Measurements from ENCODE around the gene GALNT9. TPM values are rescaled to one million over a fixed set of nuclear protein-coding genes. Genes with fewer than 3 reads are reported as not detected.
"Not testable (repeated sequence)": the region's sequence is repeated elsewhere in the genome, so short reads cannot be mapped to it uniquely, and the experiment has no call there.

The GALNT9 gene
- total RNA-seq, 4 donors from 2014 or later = 1.6 TPM; not detected in 3

DNA sequence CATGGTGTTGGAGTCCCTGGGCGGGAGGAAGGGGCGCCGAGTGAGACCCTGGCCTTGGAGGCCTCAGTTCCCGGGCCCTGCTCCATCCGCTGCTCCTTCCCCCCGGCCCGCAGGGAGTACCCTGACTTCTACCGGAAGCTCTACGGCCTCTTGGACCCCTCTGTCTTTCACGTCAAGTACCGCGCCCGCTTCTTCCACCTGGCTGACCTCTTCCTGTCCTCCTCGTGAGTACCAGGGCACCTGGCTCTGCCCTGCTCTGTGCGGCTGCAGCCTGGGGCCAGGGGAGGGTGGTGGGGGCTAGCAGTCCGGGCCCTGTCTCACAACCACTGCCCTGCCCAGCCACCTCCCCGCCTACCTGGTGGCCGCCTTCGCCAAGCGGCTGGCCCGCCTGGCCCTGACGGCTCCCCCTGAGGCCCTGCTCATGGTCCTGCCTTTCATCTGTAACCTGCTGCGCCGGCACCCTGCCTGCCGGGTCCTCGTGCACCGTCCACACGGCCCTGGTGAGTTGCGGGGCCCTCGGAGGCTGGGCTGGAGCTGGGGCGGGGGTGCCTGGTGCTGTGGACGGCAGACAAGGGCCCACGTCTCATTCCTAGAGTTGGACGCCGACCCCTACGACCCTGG lies 178.1 kb downstream of the GALNT9 start:
- Histone ChIP-seq H3K36me3 (peaks cover 0 to 55% (median 7%) of the 10 kb centered on the region in 3 donors), H3K9me3 (no peaks in the 10 kb centered on the region), H3K4me3 (no peak overlapping the region), H3K27ac (no peak overlapping the region), H3K4me1 (peaks cover 0 to 14% (median 3%) of the 10 kb centered on the region in 4 donors), H3K27me3 (no peaks in the 10 kb centered on the region)
- DNase-seq (ENCODE audit: low spot score in 2 of 2) = no peak
- 93 to 95% methylated on average over 22 to 29 of the region's 36 CpGs for WGBS, 2 donors
- TF ChIP-seq POLR2A (IDR thresholded peaks at IDR 0.05) (no peak), EP300 (IDR thresholded peaks at IDR 0.05) (no peak)
- TF ChIP-seq, protein P1, sequence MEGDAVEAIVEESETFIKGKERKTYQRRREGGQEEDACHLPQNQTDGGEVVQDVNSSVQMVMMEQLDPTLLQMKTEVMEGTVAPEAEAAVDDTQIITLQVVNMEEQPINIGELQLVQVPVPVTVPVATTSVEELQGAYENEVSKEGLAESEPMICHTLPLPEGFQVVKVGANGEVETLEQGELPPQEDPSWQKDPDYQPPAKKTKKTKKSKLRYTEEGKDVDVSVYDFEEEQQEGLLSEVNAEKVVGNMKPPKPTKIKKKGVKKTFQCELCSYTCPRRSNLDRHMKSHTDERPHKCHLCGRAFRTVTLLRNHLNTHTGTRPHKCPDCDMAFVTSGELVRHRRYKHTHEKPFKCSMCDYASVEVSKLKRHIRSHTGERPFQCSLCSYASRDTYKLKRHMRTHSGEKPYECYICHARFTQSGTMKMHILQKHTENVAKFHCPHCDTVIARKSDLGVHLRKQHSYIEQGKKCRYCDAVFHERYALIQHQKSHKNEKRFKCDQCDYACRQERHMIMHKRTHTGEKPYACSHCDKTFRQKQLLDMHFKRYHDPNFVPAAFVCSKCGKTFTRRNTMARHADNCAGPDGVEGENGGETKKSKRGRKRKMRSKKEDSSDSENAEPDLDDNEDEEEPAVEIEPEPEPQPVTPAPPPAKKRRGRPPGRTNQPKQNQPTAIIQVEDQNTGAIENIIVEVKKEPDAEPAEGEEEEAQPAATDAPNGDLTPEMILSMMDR (IDR thresholded peaks at IDR 0.05) = no peak

- no peaks in the 10 kb centered on the region for H3K9me3 ChIP-seq
- 93% methylated on average over 3 of the region's 6 CpGs for WGBS, 2 donors
- no peak for DNase-seq (ENCODE audit: low spot score in 2 of 2)
- no peak overlapping the region for H3K4me3 ChIP-seq
- no peaks in the 10 kb centered on the region for H3K27me3 ChIP-seq
- peaks cover 0 to 55% (median 10%) of the 10 kb centered on the region in 3 donors for H3K36me3 ChIP-seq
- peaks cover 0 to 19% (median 3%) of the 10 kb centered on the region in 4 donors for H3K4me1 ChIP-seq
- H3K27ac ChIP-seq = no peak overlapping the region
- TF ChIP-seq POLR2A (IDR thresholded peaks at IDR 0.05) (no peak), EP300 (IDR thresholded peaks at IDR 0.05) (no peak)
- TF ChIP-seq, protein P1 (IDR thresholded peaks at IDR 0.05) = no peak
These were observed 178.6 kb downstream of the GALNT9 start for GRCh38 chr12:132150780-132151144.

- H3K27me3 ChIP-seq; H3K27ac ChIP-seq; DNase-seq (ENCODE audit: low spot score in 2 of 2); H3K9me3 ChIP-seq; H3K4me3 ChIP-seq: not testable (repeated sequence)
- 96% methylated on average over 8 of the region's 32 CpGs; no CpG with 5 or more reads in 1 of the 2 donors for WGBS, 2 donors
- Histone ChIP-seq H3K4me1 (peaks cover 0 to 30% (median 10%) of the 10 kb centered on the region in 4 donors), H3K36me3 (peaks cover 0 to 58% (median 10%) of the 10 kb centered on the region in 3 donors)
These were observed 179.9 kb downstream of the GALNT9 start for GRCh38 chr12:132149526-132149925.

DNA sequence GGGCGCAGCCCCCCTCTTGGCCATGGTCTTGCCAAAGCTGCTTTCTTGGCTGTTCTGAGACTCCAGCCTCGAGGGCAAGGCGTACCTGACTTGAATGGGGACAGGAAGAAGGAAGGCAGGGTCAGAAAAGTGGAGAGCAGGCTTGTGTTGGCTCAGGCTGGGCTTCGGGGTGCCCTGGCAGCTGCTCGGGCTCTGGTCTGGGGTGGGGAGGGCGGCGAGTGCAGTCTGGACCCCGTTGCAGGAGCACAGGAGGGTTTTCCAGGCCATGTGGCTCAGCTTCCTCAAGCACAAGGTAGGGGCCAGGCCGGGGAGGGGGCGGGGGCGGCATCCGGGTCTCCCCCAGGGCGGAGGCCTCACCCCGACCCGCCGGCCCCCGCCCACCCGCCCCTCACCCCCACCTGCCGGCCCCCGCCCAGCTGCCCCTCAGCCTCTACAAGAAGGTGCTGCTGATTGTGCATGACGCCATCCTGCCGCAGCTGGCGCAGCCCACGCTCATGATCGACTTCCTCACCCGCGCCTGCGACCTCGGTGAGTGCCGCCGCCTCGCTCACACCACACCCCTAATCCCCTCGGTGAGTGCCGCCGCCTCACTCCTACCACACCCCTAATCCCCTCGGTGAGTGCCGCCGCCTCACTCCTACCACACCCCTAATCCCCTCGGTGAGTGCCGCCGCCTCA lies 180.9 kb downstream of the GALNT9 start:
- Histone ChIP-seq H3K4me1 (peaks cover 0 to 23% (median 7%) of the 10 kb centered on the region in 4 donors), H3K27ac (no peak overlapping the region), H3K36me3 (peaks cover 0 to 58% (median 10%) of the 10 kb centered on the region in 3 donors), H3K4me3 (no peak overlapping the region), H3K9me3 (no peaks in the 10 kb centered on the region), H3K27me3 (no peaks in the 10 kb centered on the region)
- TF ChIP-seq EP300 (IDR thresholded peaks at IDR 0.05) (no peak), POLR2A (IDR thresholded peaks at IDR 0.05) (no peak)
- TF ChIP-seq, protein P1 (IDR thresholded peaks at IDR 0.05) = no peak
- no peak for DNase-seq (ENCODE audit: low spot score in 2 of 2)
- 95 to 97% methylated on average over 29 to 33 of the region's 41 CpGs for WGBS, 2 donors

- Histone ChIP-seq H3K4me3 (no peak overlapping the region), H3K4me1 (peaks cover 0 to 30% (median 15%) of the 10 kb centered on the region in 4 donors), H3K27me3 (no peaks in the 10 kb centered on the region), H3K9me3 (no peaks in the 10 kb centered on the region), H3K36me3 (peaks cover 0 to 58% (median 10%) of the 10 kb centered on the region in 3 donors), H3K27ac (no peak overlapping the region)
- DNase-seq (ENCODE audit: low spot score in 2 of 2) = peak in 1 of 2 donors; percentile 5
- TF ChIP-seq EP300 (IDR thresholded peaks at IDR 0.05) = no peak
- TF ChIP-seq POLR2A (IDR thresholded peaks at IDR 0.05) = no peak
- TF ChIP-seq, protein P1 (IDR thresholded peaks at IDR 0.05) = no peak
- 92 to 93% methylated on average over 27 to 35 of the region's 38 CpGs for WGBS, 2 donors
These were observed 181.7 kb downstream of the GALNT9 start for GRCh38 chr12:132147423-132148367.

All from tibial nerve (tissue), 4 donors.